Coronary artery (tissue), 2 donors: ENCODE data around the gene SEMA5A.

Experiments
- DNase-seq: peaks from one replicate; pipeline ENCODE4 v3.0.0-alpha.2; 2017; ENCODE audit warnings: low spot score
- H3K27ac ChIP-seq, 2 donors: fragments of 200-600 bp; sonication (generic); one replicate each; pipeline ENCODE4 v1.5.1; 2016 to 2019
- H3K4me3 ChIP-seq: fragments of 200-600 bp; sonication (generic); 2 replicates; pipeline ENCODE4 v1.5.1; 2016; ENCODE audit warnings: mild to moderate bottlenecking, moderate library complexity
- TF ChIP-seq, protein P1 (sequence below): fragments of 200-600 bp; sonication (generic); IDR thresholded peaks from one replicate; pipeline ENCODE4 v1.5.1; 2019; ENCODE audit warnings: antibody characterized with exemption

Gene SEMA5A

DNA sequence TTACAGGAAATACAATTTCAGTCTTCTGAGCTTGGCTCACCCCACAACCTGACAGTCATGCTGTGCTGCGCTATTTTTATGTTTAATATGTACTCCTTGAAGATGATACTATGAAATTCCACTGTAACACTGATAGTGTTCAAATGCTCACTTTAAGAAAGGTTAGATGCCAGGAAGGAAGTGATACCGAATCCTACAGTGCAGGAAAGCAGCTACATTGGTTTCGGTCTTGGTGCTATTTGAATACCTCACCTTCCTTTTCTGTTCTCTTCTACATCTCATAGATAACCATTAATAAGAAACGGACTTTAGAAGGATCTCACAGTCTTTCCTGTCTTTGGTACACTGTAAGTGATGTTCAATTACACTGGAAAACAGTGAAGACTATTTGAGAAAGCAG lies 117.6 kb downstream of the SEMA5A start:
- H3K4me3 ChIP-seq = no peak overlapping the region
- TF ChIP-seq, protein P1, sequence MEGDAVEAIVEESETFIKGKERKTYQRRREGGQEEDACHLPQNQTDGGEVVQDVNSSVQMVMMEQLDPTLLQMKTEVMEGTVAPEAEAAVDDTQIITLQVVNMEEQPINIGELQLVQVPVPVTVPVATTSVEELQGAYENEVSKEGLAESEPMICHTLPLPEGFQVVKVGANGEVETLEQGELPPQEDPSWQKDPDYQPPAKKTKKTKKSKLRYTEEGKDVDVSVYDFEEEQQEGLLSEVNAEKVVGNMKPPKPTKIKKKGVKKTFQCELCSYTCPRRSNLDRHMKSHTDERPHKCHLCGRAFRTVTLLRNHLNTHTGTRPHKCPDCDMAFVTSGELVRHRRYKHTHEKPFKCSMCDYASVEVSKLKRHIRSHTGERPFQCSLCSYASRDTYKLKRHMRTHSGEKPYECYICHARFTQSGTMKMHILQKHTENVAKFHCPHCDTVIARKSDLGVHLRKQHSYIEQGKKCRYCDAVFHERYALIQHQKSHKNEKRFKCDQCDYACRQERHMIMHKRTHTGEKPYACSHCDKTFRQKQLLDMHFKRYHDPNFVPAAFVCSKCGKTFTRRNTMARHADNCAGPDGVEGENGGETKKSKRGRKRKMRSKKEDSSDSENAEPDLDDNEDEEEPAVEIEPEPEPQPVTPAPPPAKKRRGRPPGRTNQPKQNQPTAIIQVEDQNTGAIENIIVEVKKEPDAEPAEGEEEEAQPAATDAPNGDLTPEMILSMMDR = no peak
- no peak overlapping the region for H3K27ac ChIP-seq
- no peak for DNase-seq

DNA sequence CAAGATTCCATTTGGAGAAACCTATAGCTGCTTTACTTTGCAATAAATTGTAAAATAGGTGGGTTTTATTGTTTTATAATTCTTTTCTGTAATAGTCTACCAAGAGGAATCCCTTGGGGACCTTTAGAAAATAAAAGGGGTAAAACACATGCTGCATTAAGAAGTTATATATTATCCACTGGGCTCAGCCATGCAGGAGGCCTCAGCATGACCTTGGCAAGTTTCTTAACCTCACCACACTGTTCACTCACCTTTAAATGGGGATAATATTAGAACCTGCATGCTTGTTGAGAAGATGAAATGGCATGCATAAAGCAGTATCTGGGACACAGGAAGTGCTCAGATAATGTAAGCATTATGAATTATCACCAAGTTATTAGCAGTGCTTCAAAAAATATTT lies 120.2 kb downstream of the SEMA5A start:
- no peak for DNase-seq
- H3K4me3 ChIP-seq = no peak overlapping the region
- TF ChIP-seq, protein P1 = no peak
- no peak overlapping the region for H3K27ac ChIP-seq

- Histone ChIP-seq H3K4me3 (no peak overlapping the region), H3K27ac (no peak overlapping the region)
- DNase-seq = no peak
- TF ChIP-seq, protein P1 = no peak
Measured at GRCh38 chr5:9423571-9423970, 122.3 kb downstream of the SEMA5A start.

- DNase-seq = no peak
- Histone ChIP-seq H3K4me3 (no peak overlapping the region), H3K27ac (no peak overlapping the region)
- TF ChIP-seq, protein P1 = no peak
Measured at GRCh38 chr5:9421884-9422283, 124.0 kb downstream of the SEMA5A start.

DNA sequence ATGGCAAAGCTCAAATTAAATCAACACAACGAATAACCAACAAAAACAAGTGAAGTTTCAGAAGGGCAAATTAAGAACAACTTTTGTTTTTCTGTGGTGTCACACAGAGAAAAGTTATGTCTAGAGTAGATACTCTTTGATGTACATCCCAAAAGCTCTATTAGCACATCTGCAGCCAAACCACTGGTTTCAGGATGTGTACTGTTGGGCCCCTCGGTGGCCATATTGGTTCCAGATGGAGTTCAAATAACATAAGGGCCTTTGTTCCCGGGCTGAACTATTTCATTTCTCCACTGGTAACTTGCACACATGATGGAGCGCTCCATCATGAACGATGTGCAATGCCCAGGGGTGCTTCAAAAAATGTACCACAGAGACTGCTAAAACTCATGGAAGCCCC lies 126.1 kb downstream of the SEMA5A start:
- no peak for DNase-seq
- TF ChIP-seq, protein P1 = no peak
- H3K4me3 ChIP-seq = no peak overlapping the region
- H3K27ac ChIP-seq = no peak overlapping the region

DNA sequence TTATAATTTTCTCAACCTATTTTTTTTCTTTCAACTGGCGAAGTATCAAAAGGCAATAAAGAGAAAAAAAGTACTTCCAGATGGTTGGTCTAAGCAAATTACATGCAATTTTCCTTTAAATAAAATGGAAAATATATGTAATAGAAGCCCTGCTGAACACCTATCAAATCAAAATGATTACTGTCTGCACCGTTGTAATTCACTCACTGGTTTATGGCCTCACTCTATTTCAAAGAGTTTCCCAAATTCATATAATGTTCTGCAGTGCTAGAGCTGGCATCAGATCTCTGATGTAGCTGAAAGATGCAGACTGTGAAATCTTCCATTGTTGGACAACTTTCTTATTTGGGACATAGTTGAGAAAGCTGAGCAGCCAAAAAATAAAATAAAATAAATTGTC lies 130.3 kb downstream of the SEMA5A start:
- Histone ChIP-seq H3K4me3 (no peak overlapping the region), H3K27ac (no peak overlapping the region)
- TF ChIP-seq, protein P1 = no peak
- no peak for DNase-seq

- no peak overlapping the region for H3K4me3 ChIP-seq
- H3K27ac ChIP-seq = no peak overlapping the region
- TF ChIP-seq, protein P1 = no peak
- no peak for DNase-seq
Measured at GRCh38 chr5:9415091-9415490, 130.8 kb downstream of the SEMA5A start.
